ENCODE results near the gene RNF183.

- TF ChIP-seq EZH2phosphoT487 (IDR thresholded peaks at IDR 0.05; ENCODE audit: low read length) (no peak), CTCF (IDR thresholded peaks at IDR 0.05; ENCODE audit: low read length) (no peak)
Measured at GRCh38 chr9:113255438-113255837, 47.7 kb downstream of the RNF183 start.
